PFSK-1 (cell line): Measurements from ENCODE around the gene USP11.

Experiments used
- POLR2AphosphoS5 ChIP-seq: IDR thresholded peaks from 2 replicates; pipeline ENCODE4 v1.6.1; 2012; ENCODE audit warnings: low read depth, mild to moderate bottlenecking, control low read depth, low read length, moderate library complexity
- TF ChIP-seq, protein P1 (sequence below), 2 experiments: IDR thresholded peaks; 2 replicates each; pipeline versions ENCODE4 v1.6.1 to v1.8.0; 2011 to 2012; ENCODE audit warnings: low read depth in 2 of 2, low read length in 2 of 2, control low read depth in 1 of 2, inconsistent platforms in 1 of 2, mild to moderate bottlenecking in 1 of 2, moderate library complexity in 1 of 2; ENCODE audit not compliant: insufficient read depth in 1 of 2

DNA sequence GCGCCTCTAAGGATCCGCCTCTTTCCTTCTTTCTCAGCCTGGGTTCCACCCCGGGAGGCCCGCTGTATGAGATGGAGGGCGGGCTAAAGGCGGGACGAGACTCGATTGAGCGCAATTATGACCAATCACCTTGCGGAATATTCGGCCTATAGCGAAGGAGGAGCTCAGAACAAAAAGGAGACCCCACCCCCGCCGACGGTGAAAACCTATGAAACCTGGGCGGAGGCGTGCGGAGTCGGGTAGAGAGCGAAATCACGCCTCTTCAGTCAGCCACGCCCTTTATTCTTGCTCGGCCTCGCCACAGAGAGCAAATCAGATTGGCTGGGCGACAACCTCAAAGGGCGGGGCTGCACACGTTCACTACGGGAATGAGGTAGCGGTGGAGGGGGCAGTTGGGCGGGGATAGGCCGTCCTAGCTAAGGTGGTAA is 14.9 kb upstream of the USP11 start:
- TF ChIP-seq, protein P1, sequence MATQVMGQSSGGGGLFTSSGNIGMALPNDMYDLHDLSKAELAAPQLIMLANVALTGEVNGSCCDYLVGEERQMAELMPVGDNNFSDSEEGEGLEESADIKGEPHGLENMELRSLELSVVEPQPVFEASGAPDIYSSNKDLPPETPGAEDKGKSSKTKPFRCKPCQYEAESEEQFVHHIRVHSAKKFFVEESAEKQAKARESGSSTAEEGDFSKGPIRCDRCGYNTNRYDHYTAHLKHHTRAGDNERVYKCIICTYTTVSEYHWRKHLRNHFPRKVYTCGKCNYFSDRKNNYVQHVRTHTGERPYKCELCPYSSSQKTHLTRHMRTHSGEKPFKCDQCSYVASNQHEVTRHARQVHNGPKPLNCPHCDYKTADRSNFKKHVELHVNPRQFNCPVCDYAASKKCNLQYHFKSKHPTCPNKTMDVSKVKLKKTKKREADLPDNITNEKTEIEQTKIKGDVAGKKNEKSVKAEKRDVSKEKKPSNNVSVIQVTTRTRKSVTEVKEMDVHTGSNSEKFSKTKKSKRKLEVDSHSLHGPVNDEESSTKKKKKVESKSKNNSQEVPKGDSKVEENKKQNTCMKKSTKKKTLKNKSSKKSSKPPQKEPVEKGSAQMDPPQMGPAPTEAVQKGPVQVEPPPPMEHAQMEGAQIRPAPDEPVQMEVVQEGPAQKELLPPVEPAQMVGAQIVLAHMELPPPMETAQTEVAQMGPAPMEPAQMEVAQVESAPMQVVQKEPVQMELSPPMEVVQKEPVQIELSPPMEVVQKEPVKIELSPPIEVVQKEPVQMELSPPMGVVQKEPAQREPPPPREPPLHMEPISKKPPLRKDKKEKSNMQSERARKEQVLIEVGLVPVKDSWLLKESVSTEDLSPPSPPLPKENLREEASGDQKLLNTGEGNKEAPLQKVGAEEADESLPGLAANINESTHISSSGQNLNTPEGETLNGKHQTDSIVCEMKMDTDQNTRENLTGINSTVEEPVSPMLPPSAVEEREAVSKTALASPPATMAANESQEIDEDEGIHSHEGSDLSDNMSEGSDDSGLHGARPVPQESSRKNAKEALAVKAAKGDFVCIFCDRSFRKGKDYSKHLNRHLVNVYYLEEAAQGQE (IDR thresholded peaks at IDR 0.05; ENCODE audit: insufficient read depth in 1 of 2, low read depth in 2 of 2, low read length in 2 of 2), result no peak
- no peak for TF ChIP-seq POLR2AphosphoS5
